Stomach (tissue), 19 donors: ENCODE measurements around the gene TSPAN11. TPM values are rescaled to one million over a fixed set of nuclear protein-coding genes. Genes with fewer than 3 reads are reported as not detected.

Experiments
- DNase-seq, 2 donors: peaks; one replicate each; pipeline versions ENCODE4 v3.0.0 to v3.0.0-alpha.2; 2013 to 2019
- H3K27ac ChIP-seq, 5 donors: fragments of 200-600 bp in 4 of 5; sonication (generic) in 4 of 5; one replicate each; pipeline ENCODE4 v1.5.1; 2013 to 2019; ENCODE audit warnings: mild to moderate bottlenecking in 1 of 5, moderate library complexity in 1 of 5
- H3K27me3 ChIP-seq, 3 donors: fragments of 200-600 bp; sonication (generic); one replicate each; pipeline ENCODE4 v1.5.1; 2017 to 2019; ENCODE audit warnings: mixed run types in 1 of 3
- H3K36me3 ChIP-seq, 4 donors: fragments of 200-600 bp; sonication (generic); 1 replicate in 3 of 4; 2 replicates in 1 of 4; pipeline ENCODE4 v1.5.1; 2016 to 2019
- H3K4me1 ChIP-seq, 4 donors: fragments of 200-600 bp; sonication (generic); one replicate each; pipeline ENCODE4 v1.5.1; 2016 to 2019
- H3K4me3 ChIP-seq, 4 donors: fragments of 200-600 bp; sonication (generic) in 3 of 4; one replicate each; pipeline ENCODE4 v1.5.1; 2016 to 2019; ENCODE audit warnings: mild to moderate bottlenecking in 1 of 4
- H3K9me3 ChIP-seq, 4 donors: fragments of 200-600 bp; sonication (generic); one replicate each; pipeline ENCODE4 v1.5.1; 2016 to 2019
- EP300 ChIP-seq: sonication (generic); formaldehyde crosslinking; IDR thresholded peaks from one replicate; pipeline ENCODE4 v1.6.1; 2017; ENCODE audit warnings: antibody characterized with exemption
- POLR2A ChIP-seq, 4 donors: fragments of 450-650 bp; IDR thresholded peaks; one replicate each; pipeline ENCODE4 v1.6.1; 2016; ENCODE audit warnings: antibody characterized with exemption in 4 of 4, control low read depth in 2 of 4, mild to moderate bottlenecking in 1 of 4, moderate library complexity in 1 of 4
- POLR2AphosphoS5 ChIP-seq, 3 donors: sonication (generic); formaldehyde crosslinking; IDR thresholded peaks; one replicate each; pipeline ENCODE4 v1.6.1; 2016; ENCODE audit warnings: antibody characterized with exemption in 3 of 3
- WGBS, 5 donors: extraction: QIAGEN DNeasy Blood & Tissue Kit in 3 of 5; methylation state at CpG; one replicate each; pipeline versions ENCODE4 v1.1.5 to v1.1.7; 2013 to 2018; 5-methylcytosine and 5-hydroxymethylcytosine counted together
- intact Hi-C: fragments of 100-400 bp; cut with DNase I; formaldehyde crosslinking; loops from one replicate; pipeline ENCODE4 v1.15.1; 2023; ENCODE audit warnings: low total_unique reads
- long read RNA-seq, 10 donors: transcript quantifications; one replicate each; lab custom pipeline, GENCODE V29; 2026
- polyA plus RNA-seq, 3 donors: library from polyadenylated mRNA; stranded (reverse); fragments of 200-250 nt; gene quantifications; one replicate each; pipeline ENCODE4 v1.2.3, GENCODE V29; 2013
- total RNA-seq, 5 donors: library from RNA; depleted of rRNA; stranded (reverse); fragments of >200 nt; gene quantifications; one replicate each; pipeline versions ENCODE4 v1.1.0 to v1.2.3, GENCODE V29; 2014 to 2016
- TF ChIP-seq, protein P1 (sequence below), 7 experiments: fragments of 450-650 bp in 4 of 7; fragments of 200-600 bp in 3 of 7; sonication (generic) in 3 of 7; IDR thresholded peaks; one replicate each; pipeline ENCODE4 v1.5.1; 2016 to 2019; ENCODE audit warnings: antibody characterized with exemption in 7 of 7, control low read depth in 2 of 7, mild to moderate bottlenecking in 1 of 7
- donor health status: healthy with polysubstance abuse.
- donor health status: Bipolar disorder and iron deficiency.
- donor health status: healthy.

Gene TSPAN11, protein sequence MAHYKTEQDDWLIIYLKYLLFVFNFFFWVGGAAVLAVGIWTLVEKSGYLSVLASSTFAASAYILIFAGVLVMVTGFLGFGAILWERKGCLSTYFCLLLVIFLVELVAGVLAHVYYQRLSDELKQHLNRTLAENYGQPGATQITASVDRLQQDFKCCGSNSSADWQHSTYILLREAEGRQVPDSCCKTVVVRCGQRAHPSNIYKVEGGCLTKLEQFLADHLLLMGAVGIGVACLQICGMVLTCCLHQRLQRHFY
- total RNA-seq (1 to 10 TPM in 3 of 5 donors, under 1 TPM in 2; under 0.01 to 5.5 (median 1.3) TPM), polyA plus RNA-seq (1 to 10 TPM in 2 of 3 donors, under 1 TPM in 1; 0.80 to 3.7 (median 1.3) TPM)
- long read RNA-seq, donor 1, result 0 reads
- long read RNA-seq, donor 2, partial matches to known transcripts, result 0 of 2 reads
- long read RNA-seq, donor 2, other reads (novel, unspliced or antisense), result 0 of 2 reads
- long read RNA-seq, donor 3, result 0 reads
- long read RNA-seq, donor 4, result 0 reads
- long read RNA-seq, donor 5, partial matches to known transcripts, result 0 of 3 reads
- long read RNA-seq, donor 5, other reads (novel, unspliced or antisense), result 0 of 3 reads
- long read RNA-seq, donor 6, partial matches to known transcripts, result 0 of 1 reads
- long read RNA-seq, donor 6, other reads (novel, unspliced or antisense), result 0 of 1 reads
- long read RNA-seq, donor 7, partial matches to known transcripts, result 0 of 1 reads
- long read RNA-seq, donor 7, other reads (novel, unspliced or antisense), result 0 of 1 reads
- long read RNA-seq, donor 8, partial matches to known transcripts, result 0 of 3 reads
- long read RNA-seq, donor 8, other reads (novel, unspliced or antisense), result 0 of 3 reads
- long read RNA-seq, donor 9, result 0 reads
- long read RNA-seq, donor 10, result 0 reads

DNA sequence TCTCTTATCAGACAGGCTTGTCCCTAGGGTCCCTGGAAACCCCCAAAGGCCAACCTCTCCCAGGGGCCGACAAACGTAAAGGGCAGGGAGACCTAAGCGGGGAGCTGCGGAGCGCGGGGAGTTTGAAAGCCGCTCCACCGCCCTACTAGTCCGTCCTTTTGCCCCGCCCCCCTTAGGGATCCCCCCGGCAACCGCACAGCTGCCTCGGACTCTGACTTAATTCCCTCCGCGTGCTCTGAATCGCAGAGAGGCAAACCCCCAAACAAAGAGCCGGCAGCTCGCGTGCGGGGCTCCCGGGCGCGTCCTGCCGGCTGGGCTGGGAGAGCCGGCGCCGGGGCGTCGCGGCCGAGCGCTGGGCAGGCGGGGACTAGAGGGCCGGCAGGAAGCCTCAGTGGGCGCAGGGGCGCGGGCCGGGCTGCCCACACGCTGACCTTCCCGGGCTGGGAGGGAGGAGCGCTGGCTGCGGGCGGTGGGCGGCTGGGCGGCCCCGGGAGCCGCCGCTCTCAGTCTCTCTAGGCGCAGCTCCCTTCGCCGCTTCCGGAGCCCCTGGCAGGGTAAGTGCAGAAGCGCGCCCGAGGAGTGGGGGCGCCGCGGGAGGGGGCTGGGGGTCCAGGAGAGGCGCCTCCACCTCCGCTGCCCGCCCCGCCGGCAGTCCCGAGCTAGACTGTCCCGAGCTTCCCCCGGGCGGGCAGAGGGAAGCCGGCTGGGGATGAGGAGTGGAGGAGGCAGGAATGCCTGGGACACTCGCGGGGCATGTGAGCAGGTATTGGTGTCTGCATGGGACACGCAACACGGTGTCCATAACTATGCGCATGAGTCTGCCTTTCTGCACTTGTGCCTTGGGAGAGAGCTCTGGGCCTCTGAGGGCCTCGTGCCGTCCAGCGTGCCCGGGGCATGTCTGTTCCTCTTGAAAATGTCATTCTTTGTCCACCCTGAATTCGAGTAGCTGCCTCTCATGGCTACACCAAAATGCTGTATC, at the start of gene TSPAN11:
Gene TSPAN11, plus strand, starts transcription at position 506 of the 979 bp plus-strand sequence. CDS start 27,244 bp downstream, outside the sequence.
- H3K27ac ChIP-seq, result peak within 1 kb of the TSS in 4 of 5 donors; percentile 10 to 64 (median 22)
- TF ChIP-seq, protein P1, sequence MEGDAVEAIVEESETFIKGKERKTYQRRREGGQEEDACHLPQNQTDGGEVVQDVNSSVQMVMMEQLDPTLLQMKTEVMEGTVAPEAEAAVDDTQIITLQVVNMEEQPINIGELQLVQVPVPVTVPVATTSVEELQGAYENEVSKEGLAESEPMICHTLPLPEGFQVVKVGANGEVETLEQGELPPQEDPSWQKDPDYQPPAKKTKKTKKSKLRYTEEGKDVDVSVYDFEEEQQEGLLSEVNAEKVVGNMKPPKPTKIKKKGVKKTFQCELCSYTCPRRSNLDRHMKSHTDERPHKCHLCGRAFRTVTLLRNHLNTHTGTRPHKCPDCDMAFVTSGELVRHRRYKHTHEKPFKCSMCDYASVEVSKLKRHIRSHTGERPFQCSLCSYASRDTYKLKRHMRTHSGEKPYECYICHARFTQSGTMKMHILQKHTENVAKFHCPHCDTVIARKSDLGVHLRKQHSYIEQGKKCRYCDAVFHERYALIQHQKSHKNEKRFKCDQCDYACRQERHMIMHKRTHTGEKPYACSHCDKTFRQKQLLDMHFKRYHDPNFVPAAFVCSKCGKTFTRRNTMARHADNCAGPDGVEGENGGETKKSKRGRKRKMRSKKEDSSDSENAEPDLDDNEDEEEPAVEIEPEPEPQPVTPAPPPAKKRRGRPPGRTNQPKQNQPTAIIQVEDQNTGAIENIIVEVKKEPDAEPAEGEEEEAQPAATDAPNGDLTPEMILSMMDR (IDR thresholded peaks at IDR 0.05), result no peak
- TF ChIP-seq POLR2A (IDR thresholded peaks at IDR 0.05), result no peak
- intact Hi-C loops, result no loop called here
- WGBS, 5 donors, result 8 to 21% (median 8%) methylated on average over 29 to 78 of the region's 78 CpGs
- H3K36me3 ChIP-seq, result no peaks in the 10 kb centered on the region
- H3K4me3 ChIP-seq, result peak within 1 kb of the TSS; percentile 39 to 49 (median 42)
- H3K4me1 ChIP-seq, result peaks cover 4 to 15% (median 14%) of the 10 kb centered on the region in 4 donors
- peak in 1 of 2 donors; percentile 84 for DNase-seq
- H3K27me3 ChIP-seq, result peaks cover 0 to 57% (median 20%) of the 10 kb centered on the region in 3 donors
- H3K9me3 ChIP-seq, result no peaks in the 10 kb centered on the region

- WGBS, 5 donors, result 43 to 66% (median 56%) methylated on average over 7 of the region's 7 CpGs
- intact Hi-C loops, result no loop called here
- TF ChIP-seq POLR2AphosphoS5 (IDR thresholded peaks at IDR 0.05) (no peak), EP300 (no peak), POLR2A (IDR thresholded peaks at IDR 0.05) (no peak)
- TF ChIP-seq, protein P1 (IDR thresholded peaks at IDR 0.05), result no peak
- Histone ChIP-seq H3K9me3 (no peaks in the 10 kb centered on the region), H3K27me3 (peaks cover 0 to 32% (median 0%) of the 10 kb centered on the region in 3 donors), H3K36me3 (no peaks in the 10 kb centered on the region), H3K4me3 (no peak overlapping the region), H3K27ac (no peak overlapping the region), H3K4me1 (peaks cover 0 to 5% (median 0%) of the 10 kb centered on the region in 4 donors)
- no peak for DNase-seq
These were observed 49.3 kb upstream of the TSPAN11 start for GRCh38 chr12:30877105-30877875.

DNA sequence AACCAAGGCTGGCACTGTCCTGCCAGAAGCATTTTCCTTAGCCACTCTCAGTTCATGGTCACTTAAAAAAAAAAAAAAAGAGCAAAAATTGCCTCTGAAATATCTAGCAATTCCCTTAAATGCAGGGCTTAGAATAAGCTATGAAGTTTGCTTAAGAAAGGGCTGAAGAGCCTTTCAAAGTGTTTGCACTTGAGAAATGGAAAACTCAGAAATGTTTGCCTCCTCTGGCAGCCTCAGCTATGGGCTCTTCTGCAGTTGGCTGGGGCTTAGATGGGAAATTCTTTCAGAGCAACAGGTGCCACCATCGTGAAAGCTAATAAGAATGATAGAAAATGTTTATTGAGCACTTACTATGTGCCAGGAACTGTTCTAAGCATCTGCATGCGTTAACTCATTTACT, 48.5 kb upstream of the TSPAN11 start:
- Histone ChIP-seq H3K9me3 (no peaks in the 10 kb centered on the region), H3K36me3 (no peaks in the 10 kb centered on the region), H3K27me3 (peaks cover 0 to 32% (median 0%) of the 10 kb centered on the region in 3 donors), H3K4me3 (no peak overlapping the region), H3K4me1 (peaks cover 0 to 5% (median 0%) of the 10 kb centered on the region in 4 donors), H3K27ac (no peak overlapping the region)
- DNase-seq, result no peak
- 59 to 89% (median 87%) methylated on average over 2 of the region's 2 CpGs for WGBS, 5 donors
- intact Hi-C loops, result no loop called here
- TF ChIP-seq EP300 (no peak), POLR2A (IDR thresholded peaks at IDR 0.05) (no peak), POLR2AphosphoS5 (IDR thresholded peaks at IDR 0.05) (no peak)

DNA sequence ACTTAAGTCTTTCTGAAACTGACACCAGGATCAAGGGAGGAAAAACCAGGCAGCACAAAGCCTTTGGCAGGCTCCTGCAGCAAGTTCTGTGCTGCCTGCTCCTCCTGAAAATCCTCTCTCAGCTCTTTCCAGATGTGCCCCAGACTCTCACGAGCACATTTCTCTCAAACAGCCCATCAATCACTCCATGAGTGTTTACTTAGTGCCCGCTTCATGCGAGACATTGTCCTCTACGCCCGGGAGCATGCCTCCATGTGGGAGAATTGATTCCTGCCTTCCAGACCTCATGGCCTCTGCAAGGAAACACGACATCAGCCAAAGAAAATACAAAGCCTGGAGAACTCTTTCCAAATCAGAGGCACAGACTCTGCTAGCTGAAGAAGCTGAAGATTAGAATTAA, 46.5 kb upstream of the TSPAN11 start:
- TF ChIP-seq POLR2AphosphoS5 (IDR thresholded peaks at IDR 0.05), result no peak
- TF ChIP-seq, protein P1 (IDR thresholded peaks at IDR 0.05), result no peak
- no peak for TF ChIP-seq EP300
- TF ChIP-seq POLR2A (IDR thresholded peaks at IDR 0.05), result no peak
- DNase-seq, result peak in 1 of 2 donors; percentile 14
- Histone ChIP-seq H3K27me3 (peaks cover 0 to 24% (median 0%) of the 10 kb centered on the region in 3 donors), H3K9me3 (no peaks in the 10 kb centered on the region), H3K27ac (no peak overlapping the region), H3K36me3 (no peaks in the 10 kb centered on the region), H3K4me1 (no peaks in the 10 kb centered on the region), H3K4me3 (no peak overlapping the region)
- 9 to 22% (median 12%) methylated on average over 6 of the region's 6 CpGs for WGBS, 5 donors
- intact Hi-C loops, result no loop called here
